ENCODE measurements around the gene TTBK2. TPM values are rescaled to one million over a fixed set of nuclear protein-coding genes. Genes with fewer than 3 reads are reported as not detected.

TTBK2 gene
- polyA plus RNA-seq, 1 of the 3 experiments (the other 2 are of a cell fraction), result 4.5 TPM

GRCh38 chr15:42741710-42742109, 178.9 kb downstream of the TTBK2 start (continued):
- TF ChIP-seq, protein P1, sequence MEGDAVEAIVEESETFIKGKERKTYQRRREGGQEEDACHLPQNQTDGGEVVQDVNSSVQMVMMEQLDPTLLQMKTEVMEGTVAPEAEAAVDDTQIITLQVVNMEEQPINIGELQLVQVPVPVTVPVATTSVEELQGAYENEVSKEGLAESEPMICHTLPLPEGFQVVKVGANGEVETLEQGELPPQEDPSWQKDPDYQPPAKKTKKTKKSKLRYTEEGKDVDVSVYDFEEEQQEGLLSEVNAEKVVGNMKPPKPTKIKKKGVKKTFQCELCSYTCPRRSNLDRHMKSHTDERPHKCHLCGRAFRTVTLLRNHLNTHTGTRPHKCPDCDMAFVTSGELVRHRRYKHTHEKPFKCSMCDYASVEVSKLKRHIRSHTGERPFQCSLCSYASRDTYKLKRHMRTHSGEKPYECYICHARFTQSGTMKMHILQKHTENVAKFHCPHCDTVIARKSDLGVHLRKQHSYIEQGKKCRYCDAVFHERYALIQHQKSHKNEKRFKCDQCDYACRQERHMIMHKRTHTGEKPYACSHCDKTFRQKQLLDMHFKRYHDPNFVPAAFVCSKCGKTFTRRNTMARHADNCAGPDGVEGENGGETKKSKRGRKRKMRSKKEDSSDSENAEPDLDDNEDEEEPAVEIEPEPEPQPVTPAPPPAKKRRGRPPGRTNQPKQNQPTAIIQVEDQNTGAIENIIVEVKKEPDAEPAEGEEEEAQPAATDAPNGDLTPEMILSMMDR (IDR thresholded peaks at IDR 0.05), result no peak
- TF ChIP-seq MXI1 (IDR thresholded peaks at IDR 0.05; ENCODE audit: low read depth, low read length) (no peak), EZH2phosphoT487 (IDR thresholded peaks at IDR 0.05; ENCODE audit: borderline replicate concordance, low read depth) (no peak), USF2 (IDR thresholded peaks at IDR 0.05; ENCODE audit: borderline replicate concordance, low read depth, low read length) (no peak), RAD21 (IDR thresholded peaks at IDR 0.05; ENCODE audit: low read length) (peak; percentile 17; the same call in 1 of the 2 replicates), TAF1 (IDR thresholded peaks at IDR 0.05; ENCODE audit: borderline replicate concordance, low read depth, low read length) (no peak), YY1 (IDR thresholded peaks at IDR 0.05; ENCODE audit: low read depth) (no peak), MEF2A (IDR thresholded peaks at IDR 0.05; ENCODE audit: borderline replicate concordance, low read depth) (no peak), FOXJ3 (CRISPR knock-in tag; IDR thresholded peaks at IDR 0.05) (no peak), ELF1 (IDR thresholded peaks at IDR 0.05) (no peak), RCOR1 (IDR thresholded peaks at IDR 0.05; ENCODE audit: low read length) (peak; percentile 82), TCF12 (IDR thresholded peaks at IDR 0.05) (peak; percentile 77), RFX5 (IDR thresholded peaks at IDR 0.05; ENCODE audit: low read length) (no peak), GABPA (IDR thresholded peaks at IDR 0.05; ENCODE audit: low read depth) (no peak), JUND (IDR thresholded peaks at IDR 0.05) (no peak), NFIC (IDR thresholded peaks at IDR 0.05; ENCODE audit: borderline replicate concordance) (no peak), FOSL2 (IDR thresholded peaks at IDR 0.05; ENCODE audit: borderline replicate concordance, low read depth) (no peak), EP300 (IDR thresholded peaks at IDR 0.05; ENCODE audit: borderline replicate concordance in 1 of 2, low read depth in 1 of 2, low read length in 1 of 2) (peak in 1 of 2 experiments; percentile 71; a peak in 2 of 4 replicates), POLR2AphosphoS5 (IDR thresholded peaks at IDR 0.05; ENCODE audit: low read depth, low read length) (0 out of 2 replicates have a peak, but pooled peaks have one; percentile 26)
- TF ChIP-seq, protein P2, sequence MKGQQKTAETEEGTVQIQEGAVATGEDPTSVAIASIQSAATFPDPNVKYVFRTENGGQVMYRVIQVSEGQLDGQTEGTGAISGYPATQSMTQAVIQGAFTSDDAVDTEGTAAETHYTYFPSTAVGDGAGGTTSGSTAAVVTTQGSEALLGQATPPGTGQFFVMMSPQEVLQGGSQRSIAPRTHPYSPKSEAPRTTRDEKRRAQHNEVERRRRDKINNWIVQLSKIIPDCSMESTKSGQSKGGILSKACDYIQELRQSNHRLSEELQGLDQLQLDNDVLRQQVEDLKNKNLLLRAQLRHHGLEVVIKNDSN (IDR thresholded peaks at IDR 0.05; ENCODE audit: borderline replicate concordance, low read depth), result no peak
- TF ChIP-seq, protein P3, sequence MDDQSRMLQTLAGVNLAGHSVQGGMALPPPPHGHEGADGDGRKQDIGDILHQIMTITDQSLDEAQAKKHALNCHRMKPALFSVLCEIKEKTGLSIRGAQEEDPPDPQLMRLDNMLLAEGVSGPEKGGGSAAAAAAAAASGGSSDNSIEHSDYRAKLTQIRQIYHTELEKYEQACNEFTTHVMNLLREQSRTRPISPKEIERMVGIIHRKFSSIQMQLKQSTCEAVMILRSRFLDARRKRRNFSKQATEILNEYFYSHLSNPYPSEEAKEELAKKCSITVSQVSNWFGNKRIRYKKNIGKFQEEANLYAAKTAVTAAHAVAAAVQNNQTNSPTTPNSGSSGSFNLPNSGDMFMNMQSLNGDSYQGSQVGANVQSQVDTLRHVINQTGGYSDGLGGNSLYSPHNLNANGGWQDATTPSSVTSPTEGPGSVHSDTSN (IDR thresholded peaks at IDR 0.05), result no peak
- TF ChIP-seq, protein P4, sequence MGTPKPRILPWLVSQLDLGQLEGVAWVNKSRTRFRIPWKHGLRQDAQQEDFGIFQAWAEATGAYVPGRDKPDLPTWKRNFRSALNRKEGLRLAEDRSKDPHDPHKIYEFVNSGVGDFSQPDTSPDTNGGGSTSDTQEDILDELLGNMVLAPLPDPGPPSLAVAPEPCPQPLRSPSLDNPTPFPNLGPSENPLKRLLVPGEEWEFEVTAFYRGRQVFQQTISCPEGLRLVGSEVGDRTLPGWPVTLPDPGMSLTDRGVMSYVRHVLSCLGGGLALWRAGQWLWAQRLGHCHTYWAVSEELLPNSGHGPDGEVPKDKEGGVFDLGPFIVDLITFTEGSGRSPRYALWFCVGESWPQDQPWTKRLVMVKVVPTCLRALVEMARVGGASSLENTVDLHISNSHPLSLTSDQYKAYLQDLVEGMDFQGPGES (IDR thresholded peaks at IDR 0.05; ENCODE audit: low read depth, low read length), result no peak

Data from SK-N-SH (cell line).